ENCODE results near the gene LDHA.

Gene LDHA

DNA sequence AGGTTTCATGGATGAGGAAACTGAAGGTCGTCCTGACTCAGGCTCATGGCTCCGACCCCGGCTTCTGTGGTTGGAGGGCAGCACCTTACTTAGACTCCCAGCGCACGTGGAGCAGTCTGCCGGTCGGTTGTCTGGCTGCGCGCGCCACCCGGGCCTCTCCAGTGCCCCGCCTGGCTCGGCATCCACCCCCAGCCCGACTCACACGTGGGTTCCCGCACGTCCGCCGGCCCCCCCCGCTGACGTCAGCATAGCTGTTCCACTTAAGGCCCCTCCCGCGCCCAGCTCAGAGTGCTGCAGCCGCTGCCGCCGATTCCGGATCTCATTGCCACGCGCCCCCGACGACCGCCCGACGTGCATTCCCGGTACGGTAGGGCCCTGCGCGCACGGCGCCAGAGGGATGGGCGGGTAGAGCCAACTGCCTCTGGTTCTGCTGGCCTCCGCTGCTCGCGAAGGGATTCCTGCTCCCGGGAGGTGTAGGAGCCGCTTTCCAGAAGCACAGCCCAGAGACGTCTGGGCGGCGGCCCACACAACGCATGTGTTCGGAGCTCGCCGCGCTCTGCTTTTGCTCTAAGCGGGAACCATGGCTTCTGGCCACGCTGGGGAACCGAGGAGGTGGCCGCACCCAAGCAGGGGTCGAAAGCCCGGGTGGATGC is at the start of gene LDHA:
TSS of gene LDHA (plus strand) at position 289 of the 653 bp plus-strand sequence. CDS start 2,280 bp downstream, outside the sequence.
- DNase-seq = peak; percentile 99 to 100

DNA sequence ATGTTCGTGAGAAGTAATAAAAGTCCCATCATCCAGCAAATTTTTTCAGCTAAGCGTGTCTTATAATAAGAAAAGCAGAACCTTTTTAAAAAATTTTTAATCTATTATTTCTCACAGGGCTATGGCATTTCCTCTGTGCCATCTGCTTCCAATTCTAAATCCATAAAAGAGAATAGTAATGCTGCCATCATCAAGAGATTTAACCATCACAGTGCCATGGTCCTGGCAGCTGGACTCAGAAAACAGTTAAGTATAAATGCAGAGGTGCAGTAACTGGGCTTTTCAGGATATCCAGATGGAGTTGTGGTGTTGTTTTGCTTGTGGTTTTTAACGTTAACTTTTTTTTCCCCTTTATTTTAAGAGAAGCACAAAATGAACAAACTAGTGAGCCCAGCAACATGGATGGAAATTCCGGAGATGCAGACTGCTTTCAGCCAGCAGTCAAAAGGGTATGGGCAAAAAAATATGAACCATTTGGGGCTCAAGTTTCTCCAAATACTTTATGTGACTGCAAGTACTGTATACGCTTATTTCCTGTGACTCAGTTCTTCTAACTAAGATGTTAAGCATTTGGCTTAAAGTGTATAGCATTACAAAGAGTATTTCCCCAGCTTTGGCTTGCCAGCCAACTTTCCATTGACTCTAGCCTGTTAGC is 46.8 kb upstream of the LDHA start:
- DNase-seq = no peak

GRCh38 chr11:18352581-18352980 is 41.8 kb upstream of the LDHA start:
- no peak for DNase-seq

DNA sequence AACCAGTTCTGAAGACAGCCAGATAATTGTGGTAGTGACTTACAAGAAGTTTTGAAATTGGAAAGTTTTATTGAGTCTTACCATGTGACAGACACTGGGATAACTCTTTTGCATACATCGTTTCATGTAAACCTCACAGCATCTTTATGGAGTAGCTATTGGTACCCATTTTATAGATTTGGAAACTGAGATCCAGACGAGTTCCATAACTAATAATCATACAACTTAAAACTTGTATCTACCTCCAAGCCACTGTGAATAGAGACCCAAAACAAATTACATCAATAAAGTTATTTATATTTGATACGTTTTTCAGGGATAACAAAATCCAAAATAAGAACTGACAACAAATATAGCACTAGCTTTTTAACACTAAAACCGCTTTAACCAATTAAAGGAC is 35.7 kb upstream of the LDHA start:
- DNase-seq = no peak

DNA sequence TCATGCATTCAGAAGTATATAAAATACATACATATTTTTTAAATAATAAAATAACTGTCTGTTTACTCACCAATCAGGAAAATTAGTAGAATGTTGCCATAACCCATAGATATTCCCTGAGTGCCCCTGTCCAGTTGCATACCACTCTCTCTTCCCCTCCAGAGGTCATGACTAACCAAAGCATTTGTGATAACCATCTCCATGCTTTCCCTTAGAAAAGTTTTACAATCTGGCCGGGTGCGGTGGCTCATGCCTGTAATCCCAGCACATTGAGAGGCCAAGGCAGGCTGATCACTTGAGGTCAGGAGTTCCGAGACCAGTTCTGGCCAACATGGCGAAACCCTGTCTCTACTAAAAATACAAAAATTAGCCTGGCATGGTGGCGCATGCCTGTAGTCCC is 33.2 kb upstream of the LDHA start:
- DNase-seq = no peak

DNA sequence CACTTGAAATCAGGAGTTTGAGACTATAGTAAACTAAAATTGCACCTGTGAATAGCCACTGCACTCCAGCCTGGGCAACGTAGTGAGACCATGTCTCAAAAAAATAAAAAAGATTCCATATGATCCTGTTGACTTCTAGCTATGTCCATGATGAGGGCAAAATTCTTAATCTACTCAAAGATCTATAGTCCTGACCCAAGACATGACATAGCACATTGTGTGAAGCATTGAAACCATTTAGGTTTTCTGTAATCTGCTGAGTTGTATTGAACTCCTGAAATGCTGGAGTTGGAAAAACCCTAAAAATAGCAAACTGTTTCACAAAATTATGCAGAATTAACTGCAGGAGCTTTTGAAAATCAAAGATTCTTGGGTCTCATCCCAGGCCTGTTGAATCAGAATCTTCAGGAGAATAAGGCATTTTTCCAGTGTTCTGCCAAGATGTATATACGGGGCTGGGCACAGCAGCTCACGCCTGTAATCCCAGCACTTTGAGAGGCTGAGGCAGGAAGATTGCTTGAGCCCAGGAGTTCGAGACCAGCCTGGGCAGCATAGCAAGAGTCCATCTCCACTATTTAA is 29.8 kb upstream of the LDHA start:
- DNase-seq = no peak

GRCh38 chr11:18365741-18366140 is 28.6 kb upstream of the LDHA start:
- no peak for DNase-seq

- DNase-seq = no peak
Observed at GRCh38 chr11:18366286-18366685, 28.1 kb upstream of the LDHA start.

DNA sequence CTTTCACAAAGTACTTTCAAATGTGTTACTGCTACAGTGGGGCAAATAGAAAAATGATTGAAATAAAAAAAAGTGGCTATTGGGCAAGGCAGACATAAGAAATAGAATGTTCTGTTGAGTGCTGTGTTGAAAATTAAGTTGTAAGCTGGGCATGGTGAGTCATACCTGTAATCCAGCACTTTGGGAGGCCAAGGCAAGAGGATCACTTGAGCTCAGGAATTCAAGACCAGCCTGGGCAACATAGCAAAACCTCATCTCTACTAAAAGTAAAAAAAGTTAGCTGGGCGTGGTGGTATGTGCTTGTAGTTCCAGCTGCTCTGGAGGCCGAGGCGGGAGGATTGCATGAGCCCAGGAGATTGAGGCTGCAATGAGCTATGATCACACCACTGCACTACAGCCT is 26.9 kb upstream of the LDHA start:
- DNase-seq = no peak

DNA sequence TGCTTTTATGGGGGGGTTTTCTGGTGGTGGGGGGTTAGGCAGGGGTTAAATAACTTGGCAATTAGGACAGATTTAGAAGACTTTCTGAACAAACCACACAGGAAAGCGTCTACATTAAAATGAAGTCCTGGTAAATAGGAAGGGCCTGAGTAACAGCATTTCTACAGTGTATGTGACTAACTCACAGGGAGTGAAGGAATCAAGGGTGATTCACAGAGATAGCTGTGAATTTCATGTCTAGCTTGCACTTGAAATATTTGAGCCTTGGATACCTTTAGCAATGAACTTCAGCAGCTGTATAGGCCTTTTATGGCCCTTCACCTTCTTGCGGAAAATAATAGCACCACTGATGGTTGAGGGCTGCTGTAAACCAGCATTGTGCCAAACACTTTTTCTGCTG is 26.1 kb upstream of the LDHA start:
- DNase-seq = no peak

GRCh38 chr11:18369398-18369797 is 25.0 kb upstream of the LDHA start:
- DNase-seq = no peak

DNA sequence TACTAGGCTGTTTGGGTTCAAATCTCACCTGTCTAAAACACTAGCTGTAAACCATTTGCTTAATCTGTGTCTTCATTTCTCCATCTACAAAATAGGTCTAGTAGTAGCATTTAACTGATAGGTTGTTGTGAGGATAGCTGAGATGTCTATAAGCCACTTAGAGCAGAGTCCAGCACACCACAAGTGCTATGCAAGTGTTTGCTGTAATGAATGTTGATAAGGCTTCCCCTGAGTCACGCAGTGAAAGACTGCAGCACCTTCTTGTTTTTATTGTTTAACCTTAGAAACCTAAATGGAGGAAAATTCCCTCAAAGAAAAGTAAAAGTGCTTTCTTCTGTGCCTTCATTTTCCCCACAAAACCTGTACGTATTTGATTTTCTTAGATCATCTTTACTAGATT is 23.1 kb upstream of the LDHA start:
- no peak for DNase-seq

GRCh38 chr11:18372201-18372600 is 22.2 kb upstream of the LDHA start:
- DNase-seq = no peak

GRCh38 chr11:18374956-18375355 is 19.4 kb upstream of the LDHA start:
- no peak for DNase-seq

DNA sequence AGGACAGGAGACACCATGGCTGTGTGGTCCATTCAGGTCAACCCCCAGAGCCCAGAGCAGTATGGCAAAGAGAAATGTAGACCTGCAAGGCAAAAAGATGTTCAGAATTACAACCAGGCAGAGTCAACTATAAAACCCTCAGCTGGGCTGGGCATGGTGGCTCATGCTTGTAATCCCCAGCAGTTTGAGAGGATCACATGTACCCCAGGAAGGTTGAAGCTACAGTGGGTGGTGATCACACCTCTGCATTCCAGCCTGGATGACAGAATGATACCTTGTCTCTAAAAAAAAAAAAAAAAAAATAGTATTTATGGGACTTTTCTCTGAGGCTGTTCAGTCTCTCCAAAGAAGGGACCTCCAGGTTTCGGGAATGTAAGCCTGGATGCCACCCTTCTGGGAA is 18.4 kb upstream of the LDHA start:
- no peak for DNase-seq

- no peak for DNase-seq
Observed at GRCh38 chr11:18379201-18379600, 15.2 kb upstream of the LDHA start.

GRCh38 chr11:18383388-18384156 is 10.8 kb upstream of the LDHA start:
- DNase-seq = peak; percentile 64 to 73

DNA sequence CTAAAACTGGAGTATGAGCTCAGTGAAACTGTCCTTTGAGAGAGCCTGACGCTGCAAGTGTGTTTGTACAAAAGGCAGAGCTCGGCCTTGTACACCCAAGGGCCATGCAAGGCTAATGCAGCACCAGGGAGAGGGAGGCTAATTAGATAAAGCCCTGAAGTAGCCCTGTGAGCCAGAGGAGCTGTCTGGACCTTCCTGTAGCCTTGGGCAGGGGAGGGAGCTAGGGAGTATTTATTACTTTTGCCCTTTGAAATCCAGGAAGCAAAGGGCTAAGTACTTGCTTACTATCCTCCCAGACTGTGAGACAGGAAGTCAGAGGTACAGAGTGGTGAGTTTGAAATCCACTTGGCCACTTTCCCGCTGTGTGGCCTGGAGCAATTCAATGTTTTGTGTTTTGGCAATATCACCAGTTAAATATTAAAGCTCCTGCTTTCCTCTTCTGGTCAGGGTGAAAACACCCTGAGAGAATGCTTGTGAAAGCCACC is 10.2 kb upstream of the LDHA start:
- DNase-seq = no peak

- DNase-seq = no peak
Observed at GRCh38 chr11:18390088-18390487, 4.3 kb upstream of the LDHA start.

DNA sequence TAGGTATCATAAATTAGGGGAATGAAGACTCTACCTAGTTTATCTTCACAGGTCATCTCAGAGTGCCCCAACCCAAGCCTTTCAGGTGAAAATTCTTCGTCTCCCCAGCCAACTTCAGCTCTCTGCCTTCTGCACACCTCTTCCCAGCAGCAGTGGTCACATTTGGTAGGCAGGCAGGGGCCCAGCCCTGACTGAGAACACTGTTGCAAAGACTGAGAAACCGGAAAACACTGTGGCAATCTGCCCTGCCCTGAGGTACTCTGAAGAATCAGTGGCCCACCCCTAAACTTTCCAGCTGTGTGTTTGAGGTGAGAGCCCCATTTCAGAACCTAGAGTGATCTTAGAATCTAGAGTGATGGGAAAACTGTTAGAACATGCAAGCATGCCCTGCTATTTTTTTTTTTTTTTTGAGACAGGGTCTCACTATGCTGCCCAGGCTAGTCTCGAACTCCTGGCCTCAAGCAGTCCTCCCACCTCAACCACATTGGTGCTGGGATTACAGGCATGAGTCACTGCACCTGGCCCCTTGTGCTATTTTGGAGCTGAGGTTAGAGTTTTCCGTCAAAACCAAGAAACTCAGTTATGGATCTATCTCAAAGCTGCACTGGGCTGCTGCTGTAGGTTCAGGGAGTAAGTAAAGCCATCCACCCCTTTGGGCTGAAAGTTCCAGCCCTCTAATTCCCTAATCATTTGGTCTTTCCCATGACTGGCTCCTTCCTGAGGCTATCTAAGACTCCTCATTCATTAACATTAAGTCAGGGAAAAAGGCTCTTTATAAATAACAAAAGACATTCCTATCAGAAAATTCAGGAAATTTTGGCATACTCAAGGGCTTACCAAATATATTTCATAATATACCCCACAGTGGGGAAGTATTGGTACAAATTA is 1.7 kb upstream of the LDHA start:
- DNase-seq = no peak

GRCh38 chr11:18393581-18394274 is 635 bp upstream of the LDHA start:
- DNase-seq = no peak
